MV-4-11 (cell line): Measurements from ENCODE around the gene PARVB.

ENCODE experiments used
- DNase-seq: peaks from one replicate; lab custom pipeline; 2025; lab: John Stamatoyannopoulos, UW

PARVB gene

DNA sequence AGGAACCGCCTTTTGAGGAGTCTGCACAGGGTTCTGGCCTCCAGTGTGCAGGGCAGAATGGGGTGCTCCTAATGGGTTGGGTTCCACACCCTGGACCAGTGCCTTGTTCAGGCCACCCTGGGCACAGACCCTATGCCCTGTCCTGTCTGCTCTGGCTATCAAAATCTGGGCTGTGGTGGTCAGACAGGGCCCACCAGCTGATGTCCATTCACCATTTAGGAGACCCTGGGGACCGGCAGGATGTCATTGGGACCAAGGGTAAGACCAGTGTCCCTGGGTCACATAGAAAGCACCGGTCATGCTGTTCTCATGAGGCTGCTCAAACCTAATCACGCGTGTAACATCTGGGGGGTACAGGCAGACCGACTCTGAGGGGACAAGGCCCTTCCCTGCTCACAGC, 194.0 kb downstream of the PARVB start:
- no peak for DNase-seq

DNA sequence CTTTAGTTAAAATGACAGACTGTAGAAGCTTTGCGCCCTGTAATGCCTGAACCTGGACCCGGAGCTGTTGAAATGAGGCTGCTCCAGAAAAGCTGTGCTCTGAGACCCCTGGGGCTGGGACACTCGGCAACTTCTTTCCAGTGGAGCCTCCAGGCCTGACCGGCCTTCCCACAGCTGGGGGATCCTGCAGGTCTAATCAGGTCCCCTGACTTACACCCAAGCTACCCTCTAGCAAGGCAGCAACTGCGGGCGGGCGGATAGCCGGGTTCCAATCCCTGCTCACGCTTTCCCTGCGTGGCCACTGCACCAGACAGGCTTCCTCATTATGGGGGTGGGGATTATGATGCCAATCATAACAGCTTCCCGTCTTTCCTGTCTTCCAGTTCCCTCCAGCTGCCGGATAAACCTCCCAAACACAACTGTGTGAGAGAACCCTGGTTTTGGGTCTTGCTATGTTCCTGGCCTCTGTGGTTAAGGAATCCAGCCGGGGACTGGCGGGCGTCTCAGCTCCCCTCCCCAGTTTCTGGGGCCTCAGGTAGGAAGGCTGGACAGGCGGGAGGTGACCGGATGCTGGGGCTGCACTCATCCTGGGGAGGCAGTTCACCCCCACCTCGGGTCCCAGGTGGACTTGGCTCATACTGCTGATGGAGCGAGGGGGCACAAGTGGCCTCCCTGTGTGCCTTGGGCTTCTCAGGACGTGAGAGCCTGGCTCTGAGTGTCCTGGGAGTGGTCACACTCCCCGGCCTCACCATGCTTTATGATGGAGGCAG, 195.2 kb downstream of the PARVB start:
- no peak for DNase-seq

DNA sequence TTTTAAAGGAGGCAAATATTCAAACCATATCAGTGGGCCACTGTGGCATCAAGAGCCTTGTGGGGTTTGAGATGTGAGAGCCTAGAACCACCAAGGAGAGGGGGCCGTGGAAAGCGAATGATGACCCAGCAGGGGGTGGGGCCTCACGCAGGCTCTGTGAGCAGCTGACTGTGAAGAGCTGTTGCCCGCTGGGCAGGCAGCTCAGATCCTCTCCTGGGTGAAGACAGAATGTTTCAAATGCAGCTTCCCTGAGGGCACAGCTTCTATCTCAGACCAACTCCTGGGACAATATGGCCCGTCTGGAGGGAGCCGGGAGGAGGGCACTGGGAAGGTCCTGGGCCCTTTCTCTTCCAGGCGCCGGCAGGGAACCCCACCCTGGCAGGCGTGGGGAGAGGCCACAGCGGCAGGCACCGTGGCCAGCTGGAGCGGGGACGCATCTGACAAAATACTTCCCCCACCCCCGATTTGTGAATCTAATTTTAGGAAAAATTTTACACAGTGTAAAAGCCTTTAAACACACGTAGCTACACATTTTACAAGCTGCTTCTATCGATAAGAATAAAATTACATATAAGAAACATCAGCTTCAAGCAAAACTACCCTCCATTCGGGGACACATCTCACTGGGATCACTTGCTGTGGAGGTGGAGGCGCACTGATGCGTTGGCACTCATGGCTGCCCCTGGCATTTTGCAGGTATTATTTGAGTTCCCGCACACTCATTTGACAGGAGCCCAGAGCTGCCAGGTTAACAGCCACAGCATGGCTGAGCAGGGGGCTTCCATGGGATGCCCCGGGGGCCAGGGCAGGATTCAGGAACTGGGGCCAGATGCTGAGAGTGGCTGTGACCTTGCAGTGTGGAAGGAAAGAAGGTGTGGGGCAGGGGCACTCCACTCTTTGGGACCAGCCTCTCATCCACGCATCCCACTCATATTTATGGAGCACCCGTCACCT, 196.9 kb downstream of the PARVB start:
- DNase-seq, result no peak

DNA sequence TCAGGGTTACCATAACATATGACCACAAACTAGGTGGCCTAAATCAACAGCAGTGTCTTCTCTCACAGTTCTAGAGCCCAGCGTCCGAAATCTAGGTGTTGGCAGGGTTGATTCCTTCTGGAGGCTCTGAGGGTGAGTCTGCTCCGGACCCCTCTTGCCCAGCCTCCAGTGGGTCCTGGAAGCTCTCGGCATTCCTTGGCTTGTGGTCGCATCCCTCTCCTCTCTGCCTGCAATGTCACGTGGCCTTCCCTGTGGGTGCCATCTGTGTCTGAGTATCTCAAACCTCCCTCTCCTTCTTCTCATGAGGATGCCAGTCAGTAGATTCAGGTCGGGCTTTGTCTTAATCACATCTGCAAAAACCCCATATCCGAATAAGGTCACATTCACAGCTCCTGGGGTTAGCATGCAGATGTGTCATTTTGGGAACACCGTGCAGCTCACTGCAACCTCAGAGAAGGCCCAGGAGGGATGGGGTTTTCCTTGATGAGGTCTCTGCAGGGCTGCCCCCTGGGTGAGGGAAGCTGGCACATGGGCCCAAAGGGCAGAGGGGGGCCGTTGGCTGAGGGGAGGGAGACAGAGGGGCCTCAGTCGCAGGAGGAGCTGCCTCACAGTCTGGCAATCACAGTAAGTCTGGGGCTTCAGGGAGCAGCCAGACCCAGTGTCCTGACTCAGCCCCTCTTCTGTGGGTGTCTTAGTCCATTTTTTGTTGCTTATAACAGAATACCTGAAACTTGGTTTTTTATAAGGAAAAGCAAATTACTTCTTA, 197.8 kb downstream of the PARVB start:
- no peak for DNase-seq
